Mesodermal cell (in vitro differentiated cells): ENCODE results near the gene RPTOR.

Experiments used
- H3K27ac ChIP-seq: 2 replicates; pipeline ENCODE4 v1.7.0; 2013; ENCODE audit warnings: mild to moderate bottlenecking, low read depth, low read length, moderate library complexity; ENCODE audit not compliant: severe bottlenecking
- H3K36me3 ChIP-seq: 2 replicates; pipeline ENCODE4 v1.7.1; 2013; ENCODE audit warnings: mild to moderate bottlenecking, low read length, moderate library complexity; ENCODE audit not compliant: control insufficient read depth, insufficient read depth
- H3K4me1 ChIP-seq: one replicate; pipeline ENCODE4 v1.7.1; 2013; ENCODE audit warnings: mild to moderate bottlenecking, low read length; ENCODE audit not compliant: insufficient read depth, control insufficient read depth, poor library complexity, severe bottlenecking
- H3K4me3 ChIP-seq: 2 replicates; pipeline ENCODE4 v1.7.0; 2013; ENCODE audit warnings: low read length, control low read depth, mild to moderate bottlenecking; ENCODE audit not compliant: insufficient read depth, poor library complexity, severe bottlenecking; ENCODE audit errors: extremely low read depth
- H3K9me3 ChIP-seq: 2 replicates; pipeline ENCODE4 v1.7.1; 2013; ENCODE audit warnings: mild to moderate bottlenecking, low read length, moderate library complexity; ENCODE audit not compliant: control insufficient read depth
- WGBS, 2 experiments: methylation state at CpG; one replicate each; pipeline ENCODE4 v1.1.5; 2013; ENCODE audit warnings: missing lambda C conversion rate in 2 of 2; ENCODE audit not compliant: insufficient coverage in 2 of 2; 5-methylcytosine and 5-hydroxymethylcytosine counted together

Gene RPTOR

DNA sequence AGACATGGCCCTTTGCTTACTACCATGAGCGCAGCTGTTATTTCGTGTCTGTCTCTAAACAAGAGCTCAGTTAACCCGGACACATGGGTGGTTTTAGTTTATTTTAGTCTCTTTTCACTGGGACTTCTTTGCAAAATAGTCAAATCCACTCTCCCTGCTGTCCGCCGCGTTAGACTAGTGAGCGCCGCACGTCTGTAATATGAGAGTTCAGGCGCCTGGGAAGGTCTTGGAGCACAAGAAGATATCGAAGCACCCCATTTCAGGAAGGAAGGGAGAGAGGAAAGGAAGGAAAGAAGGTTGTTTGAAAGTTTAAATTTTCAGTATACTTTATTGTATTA, 336.0 kb downstream of the RPTOR start:
- 83 to 94% methylated on average over 2 to 6 of the region's 11 CpGs for WGBS, 2 experiments
- H3K4me1 ChIP-seq = no peaks in the 10 kb centered on the region
- H3K9me3 ChIP-seq = no peaks in the 10 kb centered on the region
- no peak overlapping the region for H3K4me3 ChIP-seq
- no peak overlapping the region for H3K27ac ChIP-seq
- H3K36me3 ChIP-seq = peaks cover 47% of the 10 kb centered on the region

DNA sequence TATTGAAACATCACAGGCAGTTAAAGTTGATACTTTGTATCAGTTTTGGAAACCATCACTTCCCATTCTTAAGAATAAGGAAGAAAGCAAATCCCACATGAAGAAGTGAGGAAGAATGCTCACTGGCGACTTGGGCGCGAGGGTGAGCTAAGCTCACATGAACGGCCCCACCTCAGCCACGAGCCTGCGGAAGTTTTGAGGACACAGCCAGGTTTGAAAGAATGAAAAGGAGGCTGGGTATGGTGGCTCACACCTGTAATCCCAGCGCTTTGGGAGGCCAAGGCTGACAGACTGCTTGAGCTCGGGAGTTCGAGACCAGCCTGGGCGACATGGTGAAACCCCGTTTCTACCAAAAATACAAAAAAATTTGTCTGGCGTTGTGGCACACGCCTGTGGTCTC, 336.7 kb downstream of the RPTOR start:
- WGBS, 2 experiments = 90 to 97% methylated on average over 9 to 13 of the region's 13 CpGs
- Histone ChIP-seq H3K36me3 (peaks cover 53% of the 10 kb centered on the region), H3K27ac (no peak overlapping the region), H3K4me1 (no peaks in the 10 kb centered on the region), H3K4me3 (no peak overlapping the region), H3K9me3 (no peaks in the 10 kb centered on the region)

- Histone ChIP-seq H3K36me3 (peaks cover 57% of the 10 kb centered on the region), H3K9me3 (no peaks in the 10 kb centered on the region), H3K4me1 (no peaks in the 10 kb centered on the region), H3K4me3 (no peak overlapping the region), H3K27ac (no peak overlapping the region)
- WGBS, 2 experiments = 92 to 97% methylated on average over 15 to 16 of the region's 19 CpGs
Measured at GRCh38 chr17:80882323-80882722, 337.7 kb downstream of the RPTOR start.

DNA sequence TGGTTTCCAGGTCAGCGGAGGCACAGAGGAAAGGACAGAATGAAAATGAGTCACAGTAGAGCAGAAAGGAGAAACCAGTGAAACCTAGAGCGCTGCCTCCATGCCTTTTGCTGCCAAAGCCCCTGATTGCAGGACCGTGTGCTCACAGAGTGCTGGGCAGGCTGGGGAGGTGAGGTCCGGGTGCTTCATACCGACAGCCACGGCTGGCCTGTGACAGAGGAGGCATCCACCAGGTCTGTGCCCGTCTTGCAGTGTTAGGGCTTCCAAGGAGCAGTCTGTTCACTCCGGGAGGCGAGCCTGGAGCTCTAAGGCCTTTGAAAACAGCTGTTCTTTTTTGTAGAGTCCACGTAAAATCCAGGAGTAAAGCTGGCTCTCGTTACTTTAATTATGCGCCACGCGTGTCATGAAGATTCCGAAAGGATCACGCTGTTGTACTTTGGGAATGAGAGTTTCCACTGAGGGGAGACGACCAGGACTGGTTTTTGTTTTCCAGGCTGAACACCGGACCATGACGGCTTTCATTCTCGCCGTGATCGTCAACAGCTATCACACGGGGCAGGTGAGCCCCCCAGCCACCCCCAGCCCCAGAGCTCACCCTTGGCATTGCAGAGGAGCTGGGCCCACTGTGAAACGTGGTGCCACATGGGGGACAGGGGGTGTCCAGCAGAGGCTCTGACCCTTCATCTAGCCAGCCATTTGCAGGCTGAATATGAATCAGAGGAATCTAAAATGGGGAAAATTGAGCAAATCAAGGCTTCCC, 338.5 kb downstream of the RPTOR start:
- WGBS, 2 experiments = 96% methylated on average over 23 to 24 of the region's 24 CpGs
- H3K4me3 ChIP-seq = no peak overlapping the region
- H3K4me1 ChIP-seq = no peaks in the 10 kb centered on the region

GRCh38 chr17:80883831-80884735, 339.4 kb downstream of the RPTOR start:
- peaks cover 69% of the 10 kb centered on the region for H3K36me3 ChIP-seq
- no peaks in the 10 kb centered on the region for H3K9me3 ChIP-seq
- H3K4me1 ChIP-seq = no peaks in the 10 kb centered on the region
- no peak overlapping the region for H3K4me3 ChIP-seq
- 95 to 96% methylated on average over 39 to 42 of the region's 42 CpGs for WGBS, 2 experiments
- H3K27ac ChIP-seq = no peak overlapping the region

More for the DNA sequence above, 338.5 kb downstream of the RPTOR start:
- H3K27ac ChIP-seq = no peak overlapping the region
- peaks cover 59% of the 10 kb centered on the region for H3K36me3 ChIP-seq
- no peaks in the 10 kb centered on the region for H3K9me3 ChIP-seq

- Histone ChIP-seq H3K9me3 (no peaks in the 10 kb centered on the region), H3K36me3 (peaks cover 74% of the 10 kb centered on the region), H3K4me1 (no peaks in the 10 kb centered on the region), H3K27ac (no peak overlapping the region), H3K4me3 (no peak overlapping the region)
- WGBS, 2 experiments = 98 to 99% methylated on average over 22 of the region's 22 CpGs
Measured at GRCh38 chr17:80884811-80885210, 340.2 kb downstream of the RPTOR start.

DNA sequence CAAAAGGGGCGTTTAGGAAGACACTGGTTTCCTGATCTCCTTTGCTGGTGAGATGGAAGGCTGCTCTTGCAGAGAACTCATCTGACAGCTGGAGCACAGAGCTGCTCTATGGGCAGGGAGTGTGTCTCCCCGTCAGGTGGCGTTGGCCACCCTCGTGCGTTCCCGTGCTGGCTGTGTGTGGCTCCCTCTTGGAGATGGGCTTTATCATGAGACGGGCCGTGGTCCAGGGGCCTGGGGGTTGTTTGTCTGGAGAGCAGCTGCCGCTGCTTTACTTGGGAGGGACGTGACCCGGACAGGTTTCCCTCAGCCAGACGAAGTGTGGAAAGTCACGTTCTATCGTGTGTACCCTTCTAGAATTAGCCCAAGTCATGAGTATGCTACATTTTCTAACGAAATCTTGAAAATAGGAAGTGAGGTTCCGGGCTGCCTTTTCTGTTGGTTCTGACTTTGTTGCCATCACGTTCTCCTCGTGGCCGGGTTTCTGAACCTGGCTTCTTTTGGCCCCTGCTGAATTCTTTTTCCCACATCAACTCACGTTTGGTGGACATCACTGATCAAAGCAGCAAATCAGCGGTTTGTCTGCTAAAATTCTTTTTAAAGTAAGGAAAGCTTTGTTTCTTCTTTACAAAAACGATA, 341.4 kb downstream of the RPTOR start:
- WGBS, 2 experiments = 97% methylated on average over 18 to 20 of the region's 22 CpGs
- Histone ChIP-seq H3K36me3 (peaks cover 69% of the 10 kb centered on the region), H3K4me3 (no peak overlapping the region), H3K27ac (no peak overlapping the region), H3K9me3 (no peaks in the 10 kb centered on the region), H3K4me1 (peaks cover 7% of the 10 kb centered on the region)

- 96 to 97% methylated on average over 25 to 36 of the region's 42 CpGs for whole genome bisulfite sequencing, 2 experiments
- H3K9me3 ChIP-seq = no peaks in the 10 kb centered on the region
- peaks cover 14% of the 10 kb centered on the region for H3K4me1 ChIP-seq
- no peak overlapping the region for H3K27ac ChIP-seq
- no peak overlapping the region for H3K4me3 ChIP-seq
- H3K36me3 ChIP-seq = peaks cover 63% of the 10 kb centered on the region
Measured at GRCh38 chr17:80886641-80887573, 342.3 kb downstream of the RPTOR start.

GRCh38 chr17:80887639-80888175, 343.1 kb downstream of the RPTOR start:
- Histone ChIP-seq H3K27ac (no peak overlapping the region), H3K4me1 (peaks cover 21% of the 10 kb centered on the region), H3K36me3 (peaks cover 59% of the 10 kb centered on the region), H3K4me3 (no peak overlapping the region), H3K9me3 (no peaks in the 10 kb centered on the region)
- WGBS, 2 experiments = 74 to 87% methylated on average over 3 to 5 of the region's 10 CpGs
